ENCODE measurements around the gene BTBD6.

DNA sequence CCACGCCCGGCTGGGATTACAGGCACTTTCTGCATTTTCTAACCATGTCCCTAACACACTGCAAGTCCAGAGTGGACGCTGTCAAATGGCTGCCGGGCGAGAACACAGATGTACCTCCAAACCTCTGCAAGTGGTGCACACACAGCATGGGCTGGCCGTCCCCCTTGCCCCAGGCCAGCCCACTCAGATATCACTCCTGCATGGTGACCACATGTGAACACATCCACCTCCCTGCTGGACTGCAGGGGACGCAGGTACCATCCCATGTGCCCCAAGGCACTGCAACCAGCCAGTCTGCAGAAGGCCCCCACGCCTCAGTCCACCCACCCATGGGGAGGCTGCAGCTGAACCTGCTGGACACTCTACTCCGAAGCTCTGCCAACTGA lies 38.4 kb downstream of the BTBD6 start:
- TF ChIP-seq, protein P1, sequence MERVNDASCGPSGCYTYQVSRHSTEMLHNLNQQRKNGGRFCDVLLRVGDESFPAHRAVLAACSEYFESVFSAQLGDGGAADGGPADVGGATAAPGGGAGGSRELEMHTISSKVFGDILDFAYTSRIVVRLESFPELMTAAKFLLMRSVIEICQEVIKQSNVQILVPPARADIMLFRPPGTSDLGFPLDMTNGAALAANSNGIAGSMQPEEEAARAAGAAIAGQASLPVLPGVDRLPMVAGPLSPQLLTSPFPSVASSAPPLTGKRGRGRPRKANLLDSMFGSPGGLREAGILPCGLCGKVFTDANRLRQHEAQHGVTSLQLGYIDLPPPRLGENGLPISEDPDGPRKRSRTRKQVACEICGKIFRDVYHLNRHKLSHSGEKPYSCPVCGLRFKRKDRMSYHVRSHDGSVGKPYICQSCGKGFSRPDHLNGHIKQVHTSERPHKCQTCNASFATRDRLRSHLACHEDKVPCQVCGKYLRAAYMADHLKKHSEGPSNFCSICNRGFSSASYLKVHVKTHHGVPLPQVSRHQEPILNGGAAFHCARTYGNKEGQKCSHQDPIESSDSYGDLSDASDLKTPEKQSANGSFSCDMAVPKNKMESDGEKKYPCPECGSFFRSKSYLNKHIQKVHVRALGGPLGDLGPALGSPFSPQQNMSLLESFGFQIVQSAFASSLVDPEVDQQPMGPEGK (CRISPR knock-in tag; IDR thresholded peaks at IDR 0.05; ENCODE audit: borderline replicate concordance): no peak
- TF ChIP-seq PPARA (CRISPR knock-in tag; IDR thresholded peaks at IDR 0.05; ENCODE audit: borderline replicate concordance): no peak
- TF ChIP-seq ZFP3 (CRISPR knock-in tag; IDR thresholded peaks at IDR 0.05): no peak
- no peak for TF ChIP-seq RARB (CRISPR knock-in tag; IDR thresholded peaks at IDR 0.05)
